Fibroblast of lung (primary cell): ENCODE measurements around the gene UFC1.

Experiments used
- EZH2 ChIP-seq: IDR thresholded peaks from 2 replicates; pipeline ENCODE4 v1.5.1; 2012; ENCODE audit warnings: low read length, control low read depth, mild to moderate bottlenecking; ENCODE audit errors: missing control alignments
- TF ChIP-seq, protein P1 (sequence below), 2 donors: IDR thresholded peaks in 1 of 2; conservative IDR thresholded peaks in 1 of 2; 1 replicate in 1 of 2; 2 replicates in 1 of 2; pipeline ENCODE4 v1.5.1; 2011 to 2012; ENCODE audit warnings: low read length in 2 of 2, control low read depth in 1 of 2, inconsistent platforms in 1 of 2, low read depth in 1 of 2, mild to moderate bottlenecking in 1 of 2

DNA sequence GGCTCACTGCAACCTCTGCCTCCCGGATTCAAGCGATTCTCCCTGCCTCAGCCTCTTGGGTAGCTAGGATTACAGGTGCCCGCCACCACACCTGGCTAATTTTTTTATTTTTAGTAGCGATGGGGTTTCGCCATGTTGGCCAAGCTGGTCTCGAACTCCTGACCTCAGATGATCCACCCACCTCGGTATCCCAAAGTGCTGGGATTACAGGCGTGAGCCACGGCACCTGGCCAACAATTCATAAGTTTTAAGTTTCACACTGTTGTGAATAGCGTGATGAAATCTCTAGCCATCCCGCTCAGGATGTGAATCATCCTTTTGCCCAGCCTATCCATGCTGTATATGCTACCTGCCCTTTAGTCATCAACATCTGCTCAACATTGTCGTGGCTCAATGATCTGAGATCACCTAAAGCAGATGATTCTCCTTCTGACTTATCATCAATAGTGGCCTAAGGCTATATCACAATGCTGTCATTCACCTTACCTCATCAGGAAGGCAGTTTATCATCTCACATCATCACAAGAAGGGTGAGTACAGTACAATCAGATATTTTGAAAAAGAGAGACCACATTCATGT lies 38.6 kb upstream of the UFC1 start:
- TF ChIP-seq, protein P1, sequence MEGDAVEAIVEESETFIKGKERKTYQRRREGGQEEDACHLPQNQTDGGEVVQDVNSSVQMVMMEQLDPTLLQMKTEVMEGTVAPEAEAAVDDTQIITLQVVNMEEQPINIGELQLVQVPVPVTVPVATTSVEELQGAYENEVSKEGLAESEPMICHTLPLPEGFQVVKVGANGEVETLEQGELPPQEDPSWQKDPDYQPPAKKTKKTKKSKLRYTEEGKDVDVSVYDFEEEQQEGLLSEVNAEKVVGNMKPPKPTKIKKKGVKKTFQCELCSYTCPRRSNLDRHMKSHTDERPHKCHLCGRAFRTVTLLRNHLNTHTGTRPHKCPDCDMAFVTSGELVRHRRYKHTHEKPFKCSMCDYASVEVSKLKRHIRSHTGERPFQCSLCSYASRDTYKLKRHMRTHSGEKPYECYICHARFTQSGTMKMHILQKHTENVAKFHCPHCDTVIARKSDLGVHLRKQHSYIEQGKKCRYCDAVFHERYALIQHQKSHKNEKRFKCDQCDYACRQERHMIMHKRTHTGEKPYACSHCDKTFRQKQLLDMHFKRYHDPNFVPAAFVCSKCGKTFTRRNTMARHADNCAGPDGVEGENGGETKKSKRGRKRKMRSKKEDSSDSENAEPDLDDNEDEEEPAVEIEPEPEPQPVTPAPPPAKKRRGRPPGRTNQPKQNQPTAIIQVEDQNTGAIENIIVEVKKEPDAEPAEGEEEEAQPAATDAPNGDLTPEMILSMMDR (conservative IDR thresholded peaks at IDR 0.05 in 1 of 2, IDR thresholded peaks at IDR 0.05 in 1 of 2; ENCODE audit: low read depth in 1 of 2, low read length in 2 of 2) = no peak
- TF ChIP-seq EZH2 = no peak
